Measurements from ENCODE around the gene CFAP46.

Gene CFAP46

DNA sequence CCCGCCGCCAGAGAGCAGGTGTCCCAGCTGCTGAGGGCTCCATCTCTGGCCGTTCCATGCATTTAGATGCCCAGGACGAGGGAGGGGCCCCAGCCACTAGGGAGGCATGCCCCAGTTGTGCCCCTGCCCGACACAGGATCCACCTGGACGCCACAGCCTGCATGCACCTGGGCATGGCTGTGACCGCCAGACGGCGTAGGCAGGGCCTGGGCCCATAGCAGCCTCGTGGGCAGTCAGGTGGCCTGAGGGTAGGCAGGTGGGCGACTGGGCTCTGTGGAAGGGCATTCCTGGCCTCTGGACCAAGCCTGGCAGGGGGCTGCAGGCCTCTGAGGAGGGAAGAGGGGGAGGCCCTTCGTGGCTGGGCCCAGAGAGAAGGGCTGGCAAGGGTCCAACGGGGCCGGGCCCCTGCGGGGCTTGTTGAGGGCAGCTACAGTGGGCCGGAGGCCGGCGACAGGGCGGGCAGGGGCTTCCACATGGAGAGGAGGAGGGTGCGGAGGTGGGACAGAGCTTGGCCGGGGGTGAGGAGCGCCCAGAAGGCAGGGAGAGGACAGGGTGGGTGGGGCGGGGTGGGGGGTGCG is 80.4 kb downstream of the CFAP46 start:
- no peak for DNase-seq (ENCODE audit: low read depth)

DNA sequence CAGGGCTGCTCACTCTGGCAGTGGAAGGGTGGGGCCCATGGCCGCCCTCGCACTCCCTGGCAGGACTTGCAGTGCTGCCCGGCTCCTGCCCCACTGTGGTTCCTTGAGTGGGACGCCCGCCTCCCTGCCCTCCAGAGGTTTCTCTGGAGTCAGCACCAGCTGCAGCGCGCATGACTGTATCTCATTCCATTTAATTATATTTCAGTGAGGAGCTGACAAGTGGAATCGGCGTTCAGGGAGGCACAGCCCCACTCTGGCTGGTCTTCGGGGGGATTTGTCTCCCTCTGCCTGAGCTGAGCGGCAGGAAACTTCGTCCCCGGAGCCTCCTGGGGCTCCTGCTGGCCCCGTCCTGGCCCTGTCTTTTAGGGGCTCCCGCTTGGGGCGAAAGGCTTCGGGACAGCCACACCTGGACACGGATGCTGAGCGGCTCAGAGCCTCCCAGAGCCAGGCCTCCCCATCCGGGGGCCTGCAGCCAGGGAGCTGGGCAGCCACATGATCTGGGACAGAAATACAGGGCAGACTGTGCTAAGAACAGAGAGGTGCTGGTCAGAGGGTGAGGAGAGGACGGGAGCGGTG is 81.2 kb downstream of the CFAP46 start:
- H3K4me3 ChIP-seq (replicated peaks; ENCODE audit: low read depth, low read length): no peak overlapping the region
- TF ChIP-seq CTCF (IDR thresholded peaks at IDR 0.05; ENCODE audit: low read length, missing control alignments): no peak
- DNase-seq (ENCODE audit: low read depth): no peak

More for the DNA sequence above, 80.4 kb downstream of the CFAP46 start:
- H3K4me3 ChIP-seq (replicated peaks; ENCODE audit: low read depth, low read length): no peak overlapping the region
- no peak for TF ChIP-seq CTCF (IDR thresholded peaks at IDR 0.05; ENCODE audit: low read length, missing control alignments)

DNA sequence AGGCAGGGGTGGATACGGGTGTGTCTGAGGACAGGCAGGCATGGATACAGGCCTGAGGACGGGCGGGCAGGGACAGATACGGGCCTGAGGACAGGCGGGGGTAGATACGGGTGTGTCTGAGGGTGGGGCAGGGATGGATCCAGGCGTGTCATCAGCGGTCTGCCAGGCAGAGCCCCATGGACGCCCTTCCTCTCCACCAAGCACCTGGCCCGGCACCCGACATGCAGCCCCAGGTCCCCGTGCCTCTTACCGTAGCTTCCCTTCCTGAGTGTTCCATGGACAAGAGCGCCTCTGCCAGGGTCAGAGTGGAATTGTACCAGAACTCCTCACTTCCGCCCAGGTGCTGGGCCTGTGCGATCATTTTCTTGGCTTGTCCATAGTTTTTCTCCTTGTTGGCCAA is 81.8 kb downstream of the CFAP46 start:
- no peak for DNase-seq (ENCODE audit: low read depth)
- TF ChIP-seq CTCF (IDR thresholded peaks at IDR 0.05; ENCODE audit: low read length, missing control alignments): no peak
- no peak overlapping the region for H3K4me3 ChIP-seq (replicated peaks; ENCODE audit: low read depth, low read length)

DNA sequence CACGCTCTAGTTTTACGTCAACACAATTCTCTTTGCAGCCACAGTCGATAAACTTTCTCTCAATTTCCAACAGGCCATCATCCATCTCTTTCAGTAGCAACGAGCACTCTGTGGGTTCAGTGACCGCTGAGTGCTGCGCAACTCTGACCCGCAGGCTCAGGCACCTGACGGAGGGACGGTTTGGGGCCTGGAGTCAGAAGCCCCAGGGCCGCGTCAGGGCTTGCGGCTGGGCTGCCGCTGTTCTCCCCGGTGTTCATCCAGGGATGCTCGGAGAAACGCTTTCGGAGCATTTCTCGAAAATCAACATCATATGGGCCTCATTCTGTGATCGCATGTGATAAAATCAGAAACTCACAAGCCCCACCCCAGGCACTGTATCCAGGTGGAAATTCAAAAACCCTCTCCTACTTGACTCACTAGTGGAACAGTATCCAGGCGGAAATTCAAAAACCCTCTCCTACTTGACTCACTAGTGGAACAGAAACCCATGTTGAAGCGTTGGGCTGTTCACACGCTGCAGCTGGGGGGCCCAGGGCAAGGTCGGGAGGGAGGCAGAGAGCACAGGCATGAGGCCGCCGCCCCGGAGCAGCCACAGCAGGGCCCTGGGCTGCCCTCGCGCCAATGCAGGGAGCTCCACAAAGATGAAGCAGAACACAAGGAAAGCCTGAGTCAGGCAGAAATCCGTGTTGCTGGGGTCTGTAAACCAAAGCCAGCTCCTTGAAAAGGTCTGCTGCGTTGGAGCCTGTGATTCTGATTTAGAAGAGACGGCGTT is 83.1 kb downstream of the CFAP46 start:
- no peak for TF ChIP-seq CTCF (IDR thresholded peaks at IDR 0.05; ENCODE audit: low read length, missing control alignments)
- DNase-seq (ENCODE audit: low read depth): no peak
- H3K4me3 ChIP-seq (replicated peaks; ENCODE audit: low read depth, low read length): no peak overlapping the region

GRCh38 chr10:132858121-132859081 is 84.0 kb downstream of the CFAP46 start:
- no peak for DNase-seq (ENCODE audit: low read depth)
- TF ChIP-seq CTCF (IDR thresholded peaks at IDR 0.05; ENCODE audit: low read length, missing control alignments): no peak
- no peak overlapping the region for H3K4me3 ChIP-seq (replicated peaks; ENCODE audit: low read depth, low read length)

- no peak for TF ChIP-seq CTCF (IDR thresholded peaks at IDR 0.05; ENCODE audit: low read length, missing control alignments)
- no peak for DNase-seq (ENCODE audit: low read depth)
- H3K4me3 ChIP-seq (replicated peaks; ENCODE audit: low read depth, low read length): no peak overlapping the region
Measured at GRCh38 chr10:132856869-132857524, 85.4 kb downstream of the CFAP46 start.

Measured in fibroblast of pulmonary artery (primary cell).